Subcutaneous adipose tissue (tissue), 4 donors: ENCODE results near the gene C4BPB. TPM values are rescaled to one million over a fixed set of nuclear protein-coding genes. Genes with fewer than 3 reads are reported as not detected.

Experiments
- total RNA-seq, 4 donors: library from RNA; depleted of rRNA; stranded (reverse); fragments of >200 nt; gene quantifications; one replicate each; pipeline ENCODE4 v1.1.0, GENCODE V29; 2016
- TF ChIP-seq, protein P1 (sequence below): fragments of 450-650 bp; IDR thresholded peaks from one replicate; pipeline ENCODE4 v1.5.1; 2016; ENCODE audit warnings: low read depth, mild to moderate bottlenecking, control low read depth, antibody characterized with exemption, moderate library complexity

The C4BPB gene
- total RNA-seq, 4 donors from 2014 or later, result 0.49 to 6.3 (median 2.2) TPM; not detected in 1

DNA sequence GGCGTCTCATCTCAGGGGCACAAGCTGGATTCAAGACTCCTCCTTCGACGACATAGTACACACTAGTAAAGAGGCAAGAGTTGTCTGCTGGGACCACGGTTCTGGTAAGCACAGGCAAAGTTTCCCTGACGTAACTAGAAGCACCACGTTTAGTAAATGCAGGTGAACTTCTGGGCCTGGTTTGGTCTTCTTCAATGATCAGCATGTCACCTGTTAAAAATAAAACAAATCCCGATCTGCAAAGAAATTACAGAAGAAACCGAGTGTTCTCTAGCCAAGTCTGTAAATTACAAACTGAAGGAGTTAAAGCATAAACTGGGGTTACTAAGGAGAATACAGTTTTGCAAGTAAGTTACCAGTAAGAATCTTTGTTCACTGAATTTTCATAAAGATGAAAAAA lies 39.1 kb upstream of the C4BPB start:
- TF ChIP-seq, protein P1, sequence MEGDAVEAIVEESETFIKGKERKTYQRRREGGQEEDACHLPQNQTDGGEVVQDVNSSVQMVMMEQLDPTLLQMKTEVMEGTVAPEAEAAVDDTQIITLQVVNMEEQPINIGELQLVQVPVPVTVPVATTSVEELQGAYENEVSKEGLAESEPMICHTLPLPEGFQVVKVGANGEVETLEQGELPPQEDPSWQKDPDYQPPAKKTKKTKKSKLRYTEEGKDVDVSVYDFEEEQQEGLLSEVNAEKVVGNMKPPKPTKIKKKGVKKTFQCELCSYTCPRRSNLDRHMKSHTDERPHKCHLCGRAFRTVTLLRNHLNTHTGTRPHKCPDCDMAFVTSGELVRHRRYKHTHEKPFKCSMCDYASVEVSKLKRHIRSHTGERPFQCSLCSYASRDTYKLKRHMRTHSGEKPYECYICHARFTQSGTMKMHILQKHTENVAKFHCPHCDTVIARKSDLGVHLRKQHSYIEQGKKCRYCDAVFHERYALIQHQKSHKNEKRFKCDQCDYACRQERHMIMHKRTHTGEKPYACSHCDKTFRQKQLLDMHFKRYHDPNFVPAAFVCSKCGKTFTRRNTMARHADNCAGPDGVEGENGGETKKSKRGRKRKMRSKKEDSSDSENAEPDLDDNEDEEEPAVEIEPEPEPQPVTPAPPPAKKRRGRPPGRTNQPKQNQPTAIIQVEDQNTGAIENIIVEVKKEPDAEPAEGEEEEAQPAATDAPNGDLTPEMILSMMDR, result no peak

GRCh38 chr1:207049974-207050391 lies 38.7 kb upstream of the C4BPB start:
- TF ChIP-seq, protein P1, result no peak

GRCh38 chr1:207050480-207051190 lies 38.0 kb upstream of the C4BPB start:
- TF ChIP-seq, protein P1, result no peak

GRCh38 chr1:207051191-207051943 lies 37.3 kb upstream of the C4BPB start, which contains the start of gene YOD1:
TSS of gene YOD1 (minus strand) at chr1:207051208. CDS start at chr1:207051030, 178 bp downstream.
- TF ChIP-seq, protein P1, result no peak

DNA sequence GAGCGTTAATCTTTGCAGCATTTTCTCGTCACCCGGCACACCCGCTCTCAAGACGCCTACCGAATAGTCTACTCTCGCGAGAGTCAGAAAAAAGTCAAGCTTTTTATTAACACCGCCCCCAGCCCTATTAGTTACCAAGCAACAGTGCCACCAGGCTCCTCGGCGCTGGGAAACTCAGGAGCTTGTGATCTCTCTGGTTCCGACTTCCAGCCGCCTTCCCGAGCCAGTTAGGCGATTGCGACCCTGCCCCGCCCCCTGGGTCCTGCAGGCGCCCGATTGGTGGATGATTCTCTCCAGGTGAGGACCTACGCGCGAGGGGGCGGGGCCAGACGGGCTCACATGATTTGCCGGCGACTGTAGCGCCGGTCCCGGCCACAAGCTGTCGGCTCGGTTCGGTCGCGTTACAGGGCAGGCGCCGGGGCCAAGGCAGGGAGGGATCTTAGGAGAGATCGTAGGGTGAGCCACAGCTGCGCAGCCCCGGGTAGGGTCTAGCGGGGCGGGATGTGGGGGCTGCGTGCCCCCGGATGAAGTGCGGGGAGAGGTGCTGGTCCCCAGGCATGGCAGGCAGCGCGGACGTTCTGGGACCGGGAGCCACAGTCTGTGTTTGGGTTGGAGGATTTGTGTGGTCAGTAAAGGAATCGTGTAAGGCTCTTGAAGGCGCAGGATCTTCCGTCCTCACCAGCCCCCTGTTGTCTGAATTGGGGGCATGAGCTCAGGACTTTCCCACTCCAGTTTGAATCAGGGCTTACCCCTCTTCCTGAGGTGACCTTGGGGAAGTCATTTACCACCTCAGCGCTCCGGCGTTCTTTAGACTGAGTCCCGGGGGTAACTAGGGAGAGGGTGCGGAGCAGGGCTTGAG lies 35.5 kb upstream of the C4BPB start, which contains the start of gene PFKFB2:
Gene PFKFB2 (plus strand): TSS at position 365 of the 859 bp plus-strand sequence. CDS start 1,443 bp downstream, outside the sequence.
- TF ChIP-seq, protein P1, result no peak

DNA sequence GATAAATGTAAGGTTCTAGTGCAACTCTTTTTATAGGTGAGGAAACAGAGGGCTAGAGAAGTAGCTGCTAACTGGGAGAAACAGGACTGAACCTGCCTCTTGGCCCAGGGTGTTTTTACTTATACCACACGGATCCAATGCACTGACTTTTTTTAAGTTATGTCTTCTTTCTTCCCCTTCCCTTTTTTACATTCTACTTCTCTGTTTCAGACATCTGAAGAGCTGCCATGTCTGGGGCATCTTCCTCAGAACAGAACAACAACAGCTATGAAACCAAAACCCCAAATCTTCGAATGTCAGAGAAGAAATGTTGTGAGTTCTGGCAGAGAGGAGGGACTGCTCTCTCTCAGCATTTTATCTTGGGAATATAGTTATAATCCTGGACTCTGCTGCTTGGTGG lies 34.2 kb upstream of the C4BPB start:
- TF ChIP-seq, protein P1, result no peak
